GM18868 (cell line): ENCODE data around the gene TBCD.
"Not testable (repeated sequence)": the region's sequence is repeated elsewhere in the genome, so short reads cannot be mapped to it uniquely, and the experiment has no call there.

Experiments used
- ATAC-seq: cut with Tn5 transposase; IDR thresholded peaks from one replicate; pipeline ENCODE4 v1.9.1; 2021; ENCODE audit warnings: mild to moderate bottlenecking, moderate library complexity; ENCODE audit not compliant: unreplicated experiment

TBCD gene

DNA sequence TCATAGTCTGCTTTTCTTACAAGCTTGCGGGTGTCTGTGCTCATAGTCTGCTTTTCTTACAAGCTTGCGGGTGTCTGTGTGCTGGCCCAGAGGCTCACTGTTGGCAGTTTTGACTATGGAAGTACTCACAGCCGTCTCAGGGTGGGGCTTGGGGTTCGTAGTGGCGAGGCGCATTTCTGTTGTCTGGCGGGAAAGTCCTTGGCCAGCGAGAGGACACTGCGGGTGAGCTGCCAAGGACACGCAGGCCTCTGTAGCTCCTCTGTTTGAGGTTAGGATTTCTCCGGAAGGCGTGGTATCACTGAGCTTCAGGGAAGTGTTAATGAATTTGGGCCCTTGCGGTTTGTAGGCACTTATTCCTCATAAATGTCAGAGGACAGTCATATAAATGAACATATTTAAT lies 13.5 kb downstream of the TBCD start:
- no peak for ATAC-seq

DNA sequence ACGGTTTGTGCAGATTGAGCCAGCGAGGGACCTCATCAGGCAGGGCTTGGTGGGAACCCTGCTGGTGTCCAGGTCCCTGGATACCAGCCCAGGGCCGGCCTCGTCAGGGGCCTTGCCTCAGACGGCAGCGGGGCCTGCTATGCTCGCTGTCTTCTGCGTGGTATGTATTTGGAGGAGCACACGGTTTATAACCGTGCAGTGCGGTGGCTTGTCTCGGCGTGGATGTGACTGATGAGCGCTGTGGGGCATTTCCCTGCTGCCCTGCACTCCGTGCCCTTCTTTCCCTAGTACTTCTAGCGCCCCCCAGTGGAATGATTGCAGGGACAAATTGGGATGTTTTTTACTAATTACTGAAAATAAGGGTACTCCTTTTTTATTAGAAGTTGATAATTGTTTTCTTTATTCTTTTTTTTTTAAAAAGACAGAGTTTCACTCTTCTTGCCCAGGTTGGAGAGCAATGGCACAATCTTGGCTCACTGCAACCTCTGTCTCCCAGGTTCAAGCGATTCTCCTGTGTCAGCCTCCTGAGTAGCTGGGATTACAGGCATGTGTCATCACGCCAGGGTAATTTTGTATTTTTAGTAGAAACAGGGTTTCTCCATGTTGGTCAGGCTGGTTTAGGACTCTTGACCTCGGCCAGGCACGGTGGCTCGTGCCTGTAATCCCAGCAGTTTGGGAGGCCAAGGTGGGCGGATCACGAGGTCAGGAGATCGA lies 15.3 kb downstream of the TBCD start:
- ATAC-seq = no peak

DNA sequence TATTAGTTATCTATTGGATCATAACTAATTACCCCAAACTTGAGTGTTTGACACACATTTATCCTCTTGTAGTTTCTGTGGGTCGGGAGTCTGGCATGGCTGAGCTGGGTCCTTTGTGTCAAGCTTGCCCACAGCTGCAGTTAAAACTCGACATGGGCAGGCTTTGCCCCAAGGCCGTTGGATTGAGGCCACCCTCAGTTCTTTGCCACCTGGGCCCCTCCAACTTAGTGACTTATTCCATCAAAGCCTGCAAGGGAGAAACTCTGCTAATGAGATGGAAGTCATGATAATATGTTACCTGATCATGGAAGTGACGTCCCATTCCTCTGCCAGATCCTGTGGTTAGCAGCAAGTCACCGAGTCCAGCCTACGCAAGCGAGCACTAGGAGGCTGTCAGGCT lies 17.2 kb downstream of the TBCD start:
- ATAC-seq = no peak

DNA sequence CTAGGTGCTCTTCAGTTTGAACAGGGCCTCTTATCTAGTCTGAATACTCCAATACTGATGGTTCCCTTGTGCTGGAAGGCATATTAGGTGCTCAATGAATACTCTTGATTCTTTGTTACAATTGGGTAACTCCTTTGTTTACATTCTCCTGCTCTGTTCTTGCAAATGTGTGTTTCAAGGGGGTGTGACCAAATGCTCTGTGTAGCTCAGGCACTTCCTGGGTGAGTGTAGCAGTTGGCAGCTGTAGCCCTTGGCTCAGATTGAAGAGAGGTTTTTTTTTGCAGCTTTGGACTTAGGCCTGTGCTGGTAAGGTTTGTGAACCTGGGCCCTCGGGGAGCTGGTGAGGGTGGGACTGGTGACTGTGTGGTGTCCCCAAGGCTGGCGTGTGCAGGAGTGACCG lies 20.2 kb downstream of the TBCD start:
- no peak for ATAC-seq

DNA sequence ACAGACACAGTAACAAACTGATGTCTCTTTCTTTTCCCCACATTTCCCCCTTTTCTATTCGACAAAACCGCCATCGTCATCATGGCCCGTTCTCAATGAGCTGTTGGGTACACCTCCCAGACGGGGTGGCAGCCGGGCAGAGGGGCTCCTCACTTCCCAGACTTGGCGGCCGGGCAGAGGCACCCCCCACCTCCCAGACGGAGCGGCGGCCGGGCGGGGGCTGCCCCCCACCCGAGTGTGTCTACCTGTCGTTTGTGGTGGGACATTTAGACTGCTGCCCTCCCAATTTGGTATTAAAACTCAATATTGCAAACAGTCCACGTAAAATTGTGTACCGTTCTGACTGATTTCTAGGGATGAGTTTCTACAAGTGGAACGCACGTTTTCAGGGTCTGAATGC lies 22.6 kb downstream of the TBCD start:
- ATAC-seq = not testable (repeated sequence)

DNA sequence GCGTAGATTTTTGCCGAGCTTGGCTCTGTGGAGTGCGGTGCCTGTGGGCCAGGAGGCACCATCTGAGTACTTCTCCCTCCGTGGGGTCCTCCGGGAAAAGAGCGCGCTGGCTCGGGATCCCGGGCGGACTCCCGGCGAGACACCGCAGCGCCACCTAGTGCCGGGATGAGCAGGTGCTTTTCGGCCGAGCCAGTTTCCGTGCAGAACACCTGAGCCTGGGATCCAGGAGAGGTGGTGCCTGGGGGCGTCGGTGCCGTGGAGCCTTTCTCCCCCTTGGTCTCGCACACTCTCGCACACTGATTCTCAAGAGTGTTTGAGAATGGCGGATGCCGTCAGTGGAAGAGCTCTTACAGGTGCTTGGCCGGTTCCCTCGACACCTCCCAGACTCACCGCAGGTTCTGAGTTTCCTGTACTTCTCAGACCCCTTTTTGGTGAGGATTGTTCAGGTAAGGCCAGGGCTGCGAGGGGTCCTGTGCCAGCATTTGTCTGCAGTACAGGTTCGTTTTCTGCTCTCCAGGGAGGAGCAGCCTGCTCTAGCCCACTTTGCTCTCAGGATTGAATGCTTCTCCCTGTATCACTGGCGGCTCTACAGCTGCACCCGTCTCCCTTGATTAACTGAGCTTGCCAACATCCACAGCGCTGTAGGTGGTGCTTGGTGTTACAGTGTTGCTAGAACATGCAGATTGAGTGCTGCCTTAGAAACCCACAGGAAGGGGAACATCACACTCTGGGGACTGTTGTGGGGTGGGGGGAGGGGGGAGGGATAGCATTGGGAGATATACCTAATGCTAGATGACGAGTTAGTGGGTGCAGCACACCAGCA lies 23.3 kb downstream of the TBCD start:
- ATAC-seq = no peak

DNA sequence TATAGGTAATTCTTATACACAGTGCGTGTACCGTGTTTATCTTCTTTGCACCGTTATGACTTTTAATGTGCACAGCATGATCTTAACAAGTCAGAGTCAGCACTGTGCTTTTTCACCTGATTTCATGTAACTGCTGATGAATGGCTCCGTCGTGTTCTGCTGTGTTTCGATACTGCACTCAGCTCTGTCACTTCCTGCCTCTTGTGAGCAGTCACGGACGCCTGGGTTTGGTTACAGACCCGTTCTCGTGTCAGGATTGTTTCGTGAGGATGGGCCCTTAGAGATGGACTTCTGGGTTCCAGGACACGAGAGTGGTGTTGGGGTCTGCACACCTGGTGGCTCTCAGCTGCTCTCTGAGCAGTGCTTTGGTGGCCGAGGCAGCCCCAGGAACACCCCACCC lies 24.6 kb downstream of the TBCD start:
- no peak for ATAC-seq

DNA sequence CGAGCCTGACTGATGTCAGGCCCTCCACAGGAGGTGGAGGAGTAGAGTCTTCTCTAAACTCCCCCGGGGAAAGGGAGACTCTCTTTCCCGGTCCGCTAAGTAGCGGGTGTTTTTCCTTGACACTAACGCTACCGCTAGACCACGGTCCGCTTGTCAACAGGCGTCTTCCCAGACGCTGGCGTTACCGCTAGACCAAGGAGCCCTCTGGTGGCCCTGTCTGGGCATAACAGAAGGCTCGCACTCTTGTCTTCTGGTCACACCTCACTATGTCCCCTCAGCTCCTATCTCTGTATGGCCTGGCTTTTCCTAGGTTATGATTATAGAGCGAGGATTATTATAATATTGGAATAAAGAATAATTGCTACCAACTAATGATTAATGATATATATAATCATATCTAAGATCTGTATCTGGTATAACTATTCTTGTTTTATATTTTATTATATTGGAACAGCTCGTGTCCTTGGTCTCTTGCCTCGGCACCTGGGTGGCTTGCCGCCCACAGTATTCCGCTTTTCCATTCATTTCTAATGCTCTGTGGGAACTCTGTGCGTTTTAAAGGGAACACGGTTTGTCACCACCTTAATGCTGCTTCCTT lies 26.0 kb downstream of the TBCD start:
- ATAC-seq = not testable (repeated sequence)

DNA sequence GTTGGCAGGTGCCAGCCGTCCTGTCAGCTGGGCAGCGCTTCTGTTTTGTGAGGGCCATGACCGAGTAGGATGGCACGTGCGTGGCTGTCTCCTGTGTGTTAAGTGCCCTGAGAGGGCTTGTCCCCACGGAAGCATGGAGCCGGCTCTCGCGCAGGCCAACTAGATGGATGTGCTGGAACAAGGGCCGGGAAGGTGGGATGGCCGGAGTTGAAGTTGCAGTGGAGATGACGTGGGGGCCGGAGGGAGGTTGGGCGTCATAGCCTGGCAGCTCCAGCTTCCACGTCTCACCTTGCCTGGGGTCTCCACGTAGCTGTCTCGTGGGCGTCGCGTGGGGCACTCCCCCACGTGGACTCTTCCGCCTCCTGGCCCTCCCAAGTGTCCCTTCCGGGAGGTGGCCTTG lies 27.7 kb downstream of the TBCD start:
- ATAC-seq = no peak

DNA sequence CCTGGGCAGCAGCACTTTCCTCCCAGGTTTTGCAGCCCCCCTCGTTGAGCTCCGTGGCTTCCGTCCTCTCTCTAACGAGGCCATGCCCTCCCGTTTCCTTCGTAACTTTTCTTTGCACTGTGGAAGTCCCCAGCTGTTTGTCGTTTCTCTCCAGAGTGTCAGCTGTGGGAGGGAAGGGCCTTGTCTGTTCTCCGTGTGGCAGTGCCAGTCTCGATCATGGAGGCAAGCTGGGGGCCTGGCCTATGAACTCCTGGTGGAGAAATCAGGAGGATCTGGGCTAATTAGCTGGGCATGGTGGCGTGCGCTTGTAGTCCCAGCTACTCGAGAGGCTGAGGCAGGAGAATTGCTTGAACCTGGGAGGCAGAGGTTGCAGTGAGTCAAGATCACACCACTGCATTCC lies 28.3 kb downstream of the TBCD start:
- no peak for ATAC-seq

DNA sequence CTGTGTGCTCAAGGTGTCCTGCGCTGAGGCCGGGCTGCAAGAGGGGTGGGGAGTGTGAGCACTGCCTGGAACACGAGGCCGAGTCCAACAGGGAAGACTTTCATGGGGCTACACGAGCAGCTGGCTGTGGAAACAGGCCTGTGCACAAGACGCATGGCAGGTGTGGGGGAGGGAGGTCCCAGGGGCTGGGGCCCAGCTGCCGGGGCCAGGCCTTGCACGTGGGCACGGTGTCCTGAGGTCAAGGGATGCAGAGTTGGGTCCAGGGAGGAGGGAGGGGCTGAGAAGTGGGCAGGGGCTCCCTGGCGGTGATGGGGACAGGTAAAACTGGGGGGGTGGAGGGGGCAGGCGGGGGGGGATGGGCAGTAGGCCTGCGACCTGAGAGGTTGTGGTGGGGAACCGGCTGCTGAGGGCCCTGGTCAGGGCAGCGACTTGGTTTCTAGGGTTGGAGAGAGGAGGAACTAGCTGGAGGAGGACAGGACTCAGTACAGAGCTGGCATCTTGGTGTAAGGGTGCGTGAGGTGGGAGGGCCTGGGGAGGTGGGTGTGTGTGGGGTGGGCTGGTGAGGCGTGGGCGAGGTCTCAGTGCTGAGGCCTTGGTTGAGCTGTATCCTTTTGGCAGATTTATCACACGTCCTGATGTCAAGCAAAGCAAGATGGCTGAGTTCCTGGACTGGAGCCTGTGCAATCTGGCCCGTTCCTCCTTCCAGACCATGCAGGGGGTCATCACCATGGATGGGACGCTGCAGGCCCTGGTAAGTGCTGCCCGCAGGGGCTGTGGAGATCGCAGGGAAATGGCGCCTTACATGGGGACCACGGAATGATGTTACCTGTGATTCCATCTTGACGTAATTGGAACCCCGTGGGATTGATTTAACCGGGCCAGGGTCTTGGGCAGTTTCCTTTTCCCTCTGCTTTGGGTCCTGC lies 29.4 kb downstream of the TBCD start:
- ATAC-seq = no peak

DNA sequence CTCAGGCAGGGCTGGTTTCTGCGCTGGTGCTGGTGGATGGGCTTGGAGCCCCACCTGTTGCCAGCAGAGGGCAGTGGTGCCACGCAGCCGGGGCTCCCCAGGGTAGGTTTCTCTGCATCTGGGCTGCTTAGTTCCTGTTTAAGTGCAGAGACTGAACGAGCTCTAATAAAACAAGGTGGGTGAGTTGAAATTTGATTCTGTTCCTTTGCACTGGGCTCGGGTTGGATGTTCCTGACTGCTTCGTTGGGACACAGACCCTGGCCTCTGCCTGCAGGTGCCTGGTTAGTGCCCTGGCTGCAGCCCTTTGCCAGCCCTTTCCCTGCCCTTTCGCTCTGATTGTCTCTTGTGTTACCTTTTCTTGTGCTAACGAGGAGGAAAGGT lies 30.0 kb downstream of the TBCD start:
- no peak for ATAC-seq

DNA sequence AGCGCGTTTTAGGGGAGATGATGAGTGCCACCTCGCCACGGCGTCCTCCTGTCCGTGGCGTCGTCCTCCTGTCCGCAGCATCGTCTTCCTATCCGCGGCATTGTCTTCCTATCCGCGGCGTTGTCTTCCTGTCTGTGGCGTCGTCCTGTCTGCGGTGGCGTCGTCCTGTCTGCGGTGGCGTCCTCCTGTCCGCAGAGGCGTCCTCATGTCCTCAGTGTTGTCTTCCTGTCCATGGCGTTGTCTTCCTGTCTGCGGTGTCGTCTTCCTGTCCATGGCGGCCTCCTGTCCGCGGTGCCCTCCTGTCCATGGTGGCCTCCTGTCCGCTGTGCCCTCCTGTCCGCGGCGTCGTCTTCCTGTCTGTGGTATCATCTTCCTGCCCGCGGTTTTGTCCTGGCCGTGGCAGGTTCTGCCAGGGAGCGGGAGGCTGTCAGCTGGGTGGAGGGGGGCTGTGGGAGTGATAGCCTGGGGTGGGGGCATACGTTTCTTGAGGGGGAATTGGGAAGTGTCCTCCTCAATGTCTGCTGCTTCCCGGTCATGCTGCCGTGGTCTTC lies 30.9 kb downstream of the TBCD start:
- no peak for ATAC-seq

DNA sequence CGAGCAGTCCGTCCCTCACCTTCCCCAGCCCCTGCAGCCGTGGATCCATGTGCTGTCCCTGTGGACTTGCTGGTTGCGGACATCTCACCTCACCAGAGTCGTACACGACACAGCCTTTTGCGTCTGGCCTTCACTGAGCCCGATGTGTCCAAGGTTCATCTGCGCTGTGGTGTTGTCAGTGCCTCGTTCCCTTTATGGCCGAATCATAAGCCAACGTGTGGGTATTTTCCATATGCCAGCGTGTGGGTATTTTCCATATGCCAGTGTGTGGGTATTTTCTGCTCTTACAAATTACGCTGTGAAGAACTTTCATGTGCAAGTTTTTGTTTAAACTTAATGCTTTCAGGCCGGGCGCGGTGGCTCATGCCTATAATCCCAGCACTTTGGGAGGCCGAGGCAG lies 31.6 kb downstream of the TBCD start:
- ATAC-seq = no peak

DNA sequence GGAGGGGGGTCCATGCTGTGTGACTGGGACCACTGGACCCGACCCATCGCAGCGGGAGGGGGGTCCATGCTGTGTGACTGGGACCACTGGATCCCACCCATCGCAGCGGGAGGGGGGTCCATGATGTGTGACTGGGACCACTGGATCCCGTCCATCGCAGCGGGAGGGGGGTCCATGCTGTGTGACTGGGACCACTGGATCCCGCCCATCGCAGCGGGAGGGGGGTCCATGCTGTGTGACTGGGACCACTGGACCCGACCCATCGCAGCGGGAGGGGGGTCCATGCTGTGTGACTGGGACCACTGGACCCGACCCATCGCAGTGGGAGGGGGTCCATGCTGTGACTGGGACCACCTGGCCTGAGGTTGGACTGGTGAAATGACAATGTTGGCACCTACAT lies 33.7 kb downstream of the TBCD start:
- not testable (repeated sequence) for ATAC-seq

DNA sequence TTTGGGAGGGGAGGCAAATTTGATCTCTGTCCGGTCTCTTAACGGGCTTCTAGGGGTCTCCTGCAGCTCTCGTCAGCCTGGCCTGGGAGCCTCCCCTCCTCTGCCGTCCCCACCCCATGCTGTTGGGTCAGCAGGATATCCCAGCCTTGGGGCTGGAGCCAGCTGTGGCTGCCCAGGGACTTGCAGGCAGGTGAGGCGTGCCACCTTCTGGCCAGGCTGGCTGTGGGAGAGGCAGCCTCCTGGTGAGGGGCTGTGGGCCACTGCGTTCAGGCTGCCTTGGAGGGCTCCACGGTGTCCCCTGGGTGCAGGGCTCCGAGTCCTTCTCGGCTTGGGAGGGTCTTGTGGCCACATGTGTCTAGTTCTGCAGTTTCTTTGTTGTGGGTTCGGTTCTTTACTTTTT lies 34.6 kb downstream of the TBCD start:
- no peak for ATAC-seq

DNA sequence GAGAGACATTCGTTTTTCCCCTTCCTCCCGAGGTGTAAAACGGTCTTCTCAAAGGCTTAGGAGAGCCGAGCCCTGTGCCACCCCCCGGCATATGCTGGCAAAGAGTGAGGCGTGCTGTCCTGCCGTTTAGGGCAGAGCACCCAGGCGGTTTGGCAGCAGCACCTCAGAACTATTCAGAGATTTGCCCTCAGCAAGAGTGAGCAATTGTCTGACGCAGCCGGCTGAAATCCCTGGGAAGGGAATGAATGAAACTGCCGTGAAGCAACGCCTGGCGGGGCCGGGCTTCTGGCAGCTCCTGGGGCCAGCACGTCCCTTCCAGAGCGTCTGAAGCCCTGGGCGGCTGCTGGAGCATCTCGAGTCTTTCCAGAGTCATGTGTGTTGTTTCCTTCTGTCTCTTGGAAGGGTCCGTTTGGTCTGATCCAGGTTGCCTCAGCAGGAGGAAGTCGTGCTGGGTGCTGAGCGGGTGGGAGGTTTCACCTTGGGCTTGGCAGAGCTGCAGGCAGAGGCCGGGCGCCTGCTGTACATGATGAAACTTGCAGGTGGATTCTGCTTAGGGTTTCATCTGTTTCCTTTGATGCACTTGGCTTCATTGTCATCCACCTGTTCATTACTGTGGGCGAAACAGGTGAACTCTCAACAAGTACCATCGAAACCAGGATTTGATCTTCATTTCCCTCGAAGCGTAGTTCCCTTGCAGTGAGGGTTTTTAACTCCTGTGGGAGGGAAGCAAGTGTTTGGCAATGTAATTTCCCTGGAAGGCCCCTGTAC lies 35.4 kb downstream of the TBCD start:
- ATAC-seq = no peak

DNA sequence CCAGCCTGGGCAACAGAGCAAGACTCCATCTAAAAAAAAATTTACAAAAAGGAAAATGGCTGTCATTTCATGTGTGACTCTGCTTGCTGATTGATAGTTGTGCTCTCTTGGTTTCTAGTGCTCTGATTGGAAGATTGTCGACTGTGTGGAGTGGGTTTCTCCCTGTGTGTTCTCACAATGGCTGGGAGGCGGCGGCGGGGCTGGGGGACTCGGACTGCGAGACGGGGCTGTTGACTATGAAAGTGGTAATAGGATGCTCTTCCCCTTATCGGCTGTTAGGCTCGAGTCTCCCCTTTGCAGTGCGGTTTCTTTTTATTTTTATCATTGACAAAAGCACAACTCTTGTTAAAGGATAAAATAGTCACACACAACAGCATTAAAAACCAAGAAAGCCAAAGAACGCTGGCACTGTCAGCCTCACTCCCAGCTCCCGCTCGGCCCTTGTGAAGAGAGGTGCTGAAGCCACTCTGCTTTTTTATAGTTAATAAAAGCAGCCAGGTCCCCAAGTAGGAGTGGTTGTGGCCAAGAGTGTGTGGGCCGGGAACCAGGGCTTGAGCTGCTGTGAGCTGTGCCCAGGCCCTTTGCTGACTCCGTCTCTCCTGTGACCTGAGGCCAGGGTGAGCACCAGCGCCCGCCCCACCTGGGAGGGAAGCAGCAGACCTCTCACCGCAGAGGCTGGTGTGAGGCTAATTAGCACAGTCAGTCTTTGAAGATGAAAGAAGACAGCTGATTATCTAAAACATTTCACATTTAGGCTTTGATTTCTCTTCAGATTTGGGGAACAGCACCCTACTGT lies 36.5 kb downstream of the TBCD start:
- ATAC-seq = no peak

DNA sequence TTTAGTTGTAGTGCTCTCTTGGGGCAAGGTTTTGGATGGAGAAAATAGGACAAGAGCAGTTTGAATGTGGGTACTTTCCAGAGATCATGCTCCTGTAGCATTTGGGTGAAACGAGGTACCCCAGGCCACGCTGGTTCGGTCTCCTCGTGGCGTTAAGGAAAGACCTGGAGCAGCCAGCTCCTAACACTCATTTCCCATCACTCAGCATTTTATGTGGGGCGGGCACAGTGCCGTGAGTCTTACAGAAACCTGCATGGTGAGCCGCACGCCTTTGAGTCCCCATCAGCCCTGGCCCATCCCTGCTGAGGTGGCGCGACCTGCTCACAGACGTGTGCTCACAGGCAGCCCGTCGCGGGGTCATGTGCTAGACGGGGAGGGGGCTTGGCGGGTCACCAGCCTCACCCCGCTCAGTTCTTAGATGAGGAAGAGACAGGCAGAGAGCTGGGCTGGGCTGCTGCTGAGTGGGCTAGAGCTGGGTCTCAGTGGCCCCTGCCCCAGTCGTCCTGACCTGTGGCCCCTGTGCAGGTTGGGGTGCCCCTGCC lies 37.3 kb downstream of the TBCD start:
- no peak for ATAC-seq
